HepG2 (cell line): Measurements from ENCODE around the gene DUSP7. TPM values are rescaled to one million over a fixed set of nuclear protein-coding genes. Genes with fewer than 3 reads are reported as not detected.
A peak's percentile ranks its signal among the peaks of the same experiment; 100 is the strongest.

Source experiments
- ATAC-seq: fragments of 200-7000 bp; cut with Tn5 transposase; 3 replicates; pipeline ENCODE4 v1.9.1; 2020; ENCODE audit warnings: mild to moderate bottlenecking, moderate library complexity
- BruUV-seq: library from RNA; stranded (reverse); fragments of 400-500 nt; replicated peaks from 2 replicates; lab custom pipeline; 2021; lab: Mats Ljungman, UMichigan
- CTCF ChIA-PET: fragments of 300-600 bp; formaldehyde crosslinking; extraction: SDS; loops from one replicate; lab custom pipeline; 2021; ENCODE audit warnings: low total read pairs, inconsistent platforms, low intra/inter-chr PET ratio; lab: Yijun Ruan, JAX
- POLR2A ChIA-PET: fragments of 350-600 bp; sonication (Branson Sonifier 250); formaldehyde crosslinking; loops from one replicate; lab custom pipeline; 2020; ENCODE audit warnings: antibody characterized with exemption, inconsistent platforms; lab: Yijun Ruan, JAX
- DNase-seq: peaks from one replicate; pipeline ENCODE4 v3.0.0-alpha.2; 2015; ENCODE audit warnings: low spot score
- FAIRE-seq: peaks from 3 replicates; lab custom pipeline; 2011; peaks lifted over from hg19 to GRCh38; lab: Jason Lieb, UNC
- H2AFZ ChIP-seq: one replicate; pipeline ENCODE4 v1.6.1; 2011; ENCODE audit warnings: low read length, inconsistent platforms
- H3K27ac ChIP-seq: fragments of 300-600 bp; 3 replicates; pipeline ENCODE4 v1.8.0; 2011; ENCODE audit warnings: mixed run types, mild to moderate bottlenecking, mixed read lengths, low read length, inconsistent platforms; ENCODE audit not compliant: insufficient read depth; ENCODE audit errors: extremely low read length
- H3K27me3 ChIP-seq, 2 experiments: fragments of 200-600 bp in 1 of 2; 2 replicates in 1 of 2; 3 replicates in 1 of 2; pipeline versions ENCODE4 v1.6.0 to v1.8.0; 2011; ENCODE audit warnings: low read length in 2 of 2, mild to moderate bottlenecking in 2 of 2, moderate library complexity in 2 of 2, inconsistent platforms in 1 of 2; ENCODE audit not compliant: insufficient read depth in 2 of 2, control insufficient read depth in 1 of 2
- H3K36me3 ChIP-seq, 2 experiments: fragments of 200-600 bp in 1 of 2; replicated peaks in 1 of 2; 2 replicates in 1 of 2; 3 replicates in 1 of 2; pipeline versions ENCODE4 v1.5.1 to v1.8.0; 2011; ENCODE audit warnings: low read length in 2 of 2, inconsistent platforms in 1 of 2; ENCODE audit not compliant: insufficient read depth in 2 of 2, control insufficient read depth in 1 of 2
- H3K4me1 ChIP-seq: 2 replicates; pipeline ENCODE4 v1.5.1; 2012; ENCODE audit warnings: low read length, inconsistent platforms; ENCODE audit not compliant: insufficient read depth
- H3K4me2 ChIP-seq: 2 replicates; pipeline ENCODE4 v1.6.0; 2011; ENCODE audit warnings: low read depth, low read length, inconsistent platforms
- H3K4me3 ChIP-seq, 3 experiments: fragments of 200-600 bp in 1 of 3; sonication (generic), shearing (Covaris generic) in 1 of 3; replicated peaks in 1 of 3; 2 replicates each; pipeline ENCODE4 v1.5.1; 2011 to 2016; ENCODE audit warnings: low read length in 3 of 3, inconsistent platforms in 2 of 3, low read depth in 2 of 3, mild to moderate bottlenecking in 2 of 3, control low read depth in 1 of 3, mixed read lengths in 1 of 3; ENCODE audit not compliant: insufficient read depth in 1 of 3
- H3K79me2 ChIP-seq: one replicate; pipeline ENCODE4 v1.6.1; 2011; ENCODE audit warnings: low read length, inconsistent platforms; ENCODE audit not compliant: insufficient read depth
- H3K9ac ChIP-seq: 2 replicates; pipeline ENCODE4 v1.6.0; 2011; ENCODE audit warnings: mild to moderate bottlenecking, low read depth, low read length, inconsistent platforms; ENCODE audit not compliant: insufficient read depth
- H3K9me3 ChIP-seq: 2 replicates; pipeline ENCODE4 v1.5.1; 2012; ENCODE audit warnings: mild to moderate bottlenecking, low read length
- H4K20me1 ChIP-seq: 2 replicates; pipeline ENCODE4 v1.6.0; 2011; ENCODE audit warnings: inconsistent platforms, mild to moderate bottlenecking, low read length, moderate library complexity; ENCODE audit not compliant: insufficient read depth
- FOXP1 ChIP-seq, 2 experiments: fragments of 450-650 bp in 1 of 2; IDR thresholded peaks; 2 replicates each; pipeline ENCODE4 v1.6.1; 2017 to 2018; ENCODE audit warnings: antibody characterized with exemption in 1 of 2
- IKZF4 ChIP-seq: sonication (generic); formaldehyde crosslinking; IDR thresholded peaks from 2 replicates; pipeline ENCODE4 v1.5.1; 2020; ENCODE audit warnings: borderline replicate concordance, mild to moderate bottlenecking, low read depth, missing genetic modification reagents; ENCODE audit errors: not compliant biosample characterization
- LBX2 ChIP-seq: sonication (generic); formaldehyde crosslinking; IDR thresholded peaks from 2 replicates; pipeline ENCODE4 v1.5.0; 2020; ENCODE audit warnings: missing genetic modification reagents, mild to moderate bottlenecking, borderline replicate concordance
- MAFF ChIP-seq: IDR thresholded peaks from 2 replicates; pipeline ENCODE4 v1.6.1; 2011; ENCODE audit warnings: low read depth, low read length, improper control_type of control experiment
- NKX3-1 ChIP-seq: sonication (generic); formaldehyde crosslinking; IDR thresholded peaks from 2 replicates; pipeline ENCODE4 v1.5.0; 2020; ENCODE audit warnings: missing genetic modification reagents
- NR2F6 ChIP-seq, 2 experiments: IDR thresholded peaks; 2 replicates each; pipeline ENCODE4 v1.6.1; 2016; ENCODE audit warnings: antibody characterized with exemption in 1 of 2, mild to moderate bottlenecking in 1 of 2
- SRF ChIP-seq: IDR thresholded peaks from 2 replicates; pipeline ENCODE4 v1.6.1; 2011; ENCODE audit warnings: mild to moderate bottlenecking, low read depth, low read length, moderate library complexity
- SRY ChIP-seq: sonication (generic); formaldehyde crosslinking; IDR thresholded peaks from 2 replicates; pipeline ENCODE4 v1.8.0; 2022; ENCODE audit warnings: mild to moderate bottlenecking, missing genetic modification reagents
- TAF1 ChIP-seq: sonication (generic); formaldehyde crosslinking; IDR thresholded peaks from 2 replicates; pipeline ENCODE4 v1.4.0; 2020; ENCODE audit warnings: missing genetic modification reagents
- TBX2 ChIP-seq: sonication (generic); formaldehyde crosslinking; IDR thresholded peaks from 2 replicates; pipeline ENCODE4 v1.5.0; 2020; ENCODE audit warnings: missing genetic modification reagents, mild to moderate bottlenecking, borderline replicate concordance
- ZNF251 ChIP-seq: sonication (generic); formaldehyde crosslinking; IDR thresholded peaks from 2 replicates; pipeline ENCODE4 v1.9.0; 2021; ENCODE audit warnings: mild to moderate bottlenecking, missing genetic modification reagents
- ZNF792 ChIP-seq: IDR thresholded peaks from 2 replicates; pipeline ENCODE4 v1.6.1; 2016
- WGBS: methylation state at CpG from one replicate; pipeline ENCODE4 v1.1.6; 2017; ENCODE audit warnings: low lambda C conversion rate; 5-methylcytosine and 5-hydroxymethylcytosine counted together
- in situ Hi-C: cut with HindIII; loops from 2 replicates; pipeline ENCODE4 v1.10.0; 2017; ENCODE audit warnings: low pct_unique_long_range_greater_than_20kb; ENCODE audit not compliant: extremely low pct_ligation_motif_present
- intact Hi-C: fragments of 100-400 bp; cut with micrococcal nuclease; formaldehyde crosslinking; loops from one replicate; pipeline ENCODE4 v1.10.0; 2022; ENCODE audit not compliant: unreplicated experiment
- polyA plus RNA-seq, 8 experiments: library from polyadenylated mRNA; depleted of rRNA in 3 of 8; stranded (reverse) in 7 of 8; unstranded in 1 of 8; fragments of >200 nt; fragmentation: Illumina TruSeq in 4 of 8; extraction: Trizol in 4 of 8; gene quantifications; 2 replicates each; pipeline versions ENCODE4 v1.2.1 to v1.2.3, GENCODE V29; 2011 to 2016; ENCODE audit warnings: low read depth in 4 of 8, missing spikeins in 1 of 8, mixed read lengths in 1 of 8; ENCODE audit not compliant: insufficient read depth in 1 of 8
- total RNA-seq, 5 experiments: library from RNA; depleted of rRNA; stranded (reverse); fragments of >200 nt; fragmentation: Illumina TruSeq; extraction: Trizol; gene quantifications; 2 replicates each; pipeline ENCODE4 v1.2.3, GENCODE V29; 2016; ENCODE audit warnings: low read depth in 1 of 5
- TF ChIP-seq, protein P1 (sequence below): fragments of 450-650 bp; IDR thresholded peaks from 2 replicates; pipeline ENCODE4 v1.6.1; 2016

DUSP7 gene
- total and polyA plus RNA-seq, 2 of the 13 experiments (the other 11 are each of a cell fraction or from before 2014, with no cell fraction given) = 6.6 to 8.8 TPM

- Histone ChIP-seq H3K4me1 (peaks cover 38% of the 10 kb centered on the region), H4K20me1 (no peaks in the 10 kb centered on the region), H2AFZ (no peak overlapping the region), H3K27me3 (no peaks in the 10 kb centered on the region), H3K4me2 (no peak overlapping the region), H3K9me3 (no peaks in the 10 kb centered on the region), H3K27ac (no peak overlapping the region), H3K4me3 (no peak overlapping the region), H3K79me2 (no peaks in the 10 kb centered on the region), H3K36me3 (peaks cover 0 to 38% of the 10 kb centered on the region in 2 experiments; a peak in 4 of 5 replicates), H3K9ac (no peak overlapping the region)
- FAIRE-seq (no peak), DNase-seq (no peak), ATAC-seq (no peak)
- ChIA-PET POLR2A (no interaction called here), CTCF (no interaction called here)
- intact Hi-C loops = no loop called here
- BruUV-seq = no TSS peak
- TF ChIP-seq NKX3-1 (CRISPR knock-in tag) (no peak), TBX2 (CRISPR knock-in tag) (no peak), ZNF792 (CRISPR knock-in tag) (no peak), TAF1 (no peak), NR2F6 (IDR thresholded peaks at IDR 0.05) (no peak), NR2F6 (CRISPR knock-in tag; IDR thresholded peaks at IDR 0.05) (no peak), ZNF251 (no peak), SRY (CRISPR knock-in tag) (no peak), LBX2 (CRISPR knock-in tag) (no peak), IKZF4 (CRISPR knock-in tag) (no peak), MAFF (no peak)
- 91% methylated on average over 6 of the region's 7 CpGs for WGBS
- in situ Hi-C loops = no loop called here
Observed at GRCh38 chr3:52092891-52093290, 36.5 kb upstream of the DUSP7 start.

- Histone ChIP-seq H3K36me3 (peaks cover 0 to 31% of the 10 kb centered on the region in 2 experiments; a peak in 4 of 5 replicates), H3K4me3 (no peak overlapping the region), H3K27me3 (no peaks in the 10 kb centered on the region), H3K4me2 (no peak overlapping the region), H3K9me3 (no peaks in the 10 kb centered on the region), H3K9ac (no peak overlapping the region), H3K27ac (no peak overlapping the region), H4K20me1 (no peaks in the 10 kb centered on the region), H3K4me1 (peaks cover 44% of the 10 kb centered on the region), H3K79me2 (no peaks in the 10 kb centered on the region), H2AFZ (no peak overlapping the region)
- intact Hi-C loops (no loop called here), in situ Hi-C loops (no loop called here)
- ATAC-seq (no peak), FAIRE-seq (no peak), DNase-seq (no peak)
- BruUV-seq = no TSS peak
- POLR2A ChIA-PET = no interaction called here
- CTCF ChIA-PET = no interaction called here
- WGBS = no CpG with 5 or more reads among the region's 1 CpG
- TF ChIP-seq FOXP1 (IDR thresholded peaks at IDR 0.05) (no peak), FOXP1 (CRISPR knock-in tag; IDR thresholded peaks at IDR 0.05) (no peak), SRF (no peak)
- TF ChIP-seq, protein P1, sequence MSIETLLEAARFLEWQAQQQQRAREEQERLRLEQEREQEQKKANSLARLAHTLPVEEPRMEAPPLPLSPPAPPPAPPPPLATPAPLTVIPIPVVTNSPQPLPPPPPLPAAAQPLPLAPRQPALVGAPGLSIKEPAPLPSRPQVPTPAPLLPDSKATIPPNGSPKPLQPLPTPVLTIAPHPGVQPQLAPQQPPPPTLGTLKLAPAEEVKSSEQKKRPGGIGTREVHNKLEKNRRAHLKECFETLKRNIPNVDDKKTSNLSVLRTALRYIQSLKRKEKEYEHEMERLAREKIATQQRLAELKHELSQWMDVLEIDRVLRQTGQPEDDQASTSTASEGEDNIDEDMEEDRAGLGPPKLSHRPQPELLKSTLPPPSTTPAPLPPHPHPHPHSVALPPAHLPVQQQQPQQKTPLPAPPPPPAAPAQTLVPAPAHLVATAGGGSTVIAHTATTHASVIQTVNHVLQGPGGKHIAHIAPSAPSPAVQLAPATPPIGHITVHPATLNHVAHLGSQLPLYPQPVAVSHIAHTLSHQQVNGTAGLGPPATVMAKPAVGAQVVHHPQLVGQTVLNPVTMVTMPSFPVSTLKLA = 0 out of 2 replicates have a peak, but pooled peaks have one; percentile 27
Observed at GRCh38 chr3:52092271-52092660, 35.9 kb upstream of the DUSP7 start.
